Stomach (tissue), 4 donors: Measurements from ENCODE around the gene ZNF2.

Experiments used
- EP300 ChIP-seq: sonication (generic); formaldehyde crosslinking; IDR thresholded peaks from one replicate; pipeline ENCODE4 v1.6.1; 2017; ENCODE audit warnings: antibody characterized with exemption
- POLR2A ChIP-seq, 4 donors: fragments of 450-650 bp; IDR thresholded peaks; one replicate each; pipeline ENCODE4 v1.6.1; 2016; ENCODE audit warnings: antibody characterized with exemption in 4 of 4, control low read depth in 2 of 4, mild to moderate bottlenecking in 1 of 4, moderate library complexity in 1 of 4
- POLR2AphosphoS5 ChIP-seq, 3 donors: sonication (generic); formaldehyde crosslinking; IDR thresholded peaks; one replicate each; pipeline ENCODE4 v1.6.1; 2016; ENCODE audit warnings: antibody characterized with exemption in 3 of 3
- TF ChIP-seq, protein P1 (sequence below), 7 experiments: fragments of 450-650 bp in 4 of 7; fragments of 200-600 bp in 3 of 7; sonication (generic) in 3 of 7; IDR thresholded peaks; one replicate each; pipeline ENCODE4 v1.5.1; 2016 to 2019; ENCODE audit warnings: antibody characterized with exemption in 7 of 7, control low read depth in 2 of 7, mild to moderate bottlenecking in 1 of 7

DNA sequence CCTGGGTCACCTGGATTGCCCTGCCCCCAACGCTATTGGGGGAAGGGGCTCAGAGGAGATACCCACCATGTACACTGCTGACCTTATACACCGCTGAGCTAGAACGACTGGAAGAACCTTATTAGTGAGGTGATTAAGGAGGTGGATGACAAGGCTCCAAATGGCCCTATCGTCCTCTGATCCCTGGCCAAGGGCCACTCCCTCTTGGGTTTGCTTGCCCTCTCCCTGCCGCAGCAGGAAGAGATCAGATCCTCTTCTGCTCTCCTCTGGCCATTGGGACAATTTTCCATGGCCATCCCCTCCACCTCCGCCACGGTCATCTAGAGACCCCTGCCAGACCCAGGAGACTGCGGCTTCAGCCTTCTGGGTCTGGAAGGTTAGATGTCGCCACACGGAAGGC lies 7.2 kb upstream of the ZNF2 start:
- TF ChIP-seq, protein P1, sequence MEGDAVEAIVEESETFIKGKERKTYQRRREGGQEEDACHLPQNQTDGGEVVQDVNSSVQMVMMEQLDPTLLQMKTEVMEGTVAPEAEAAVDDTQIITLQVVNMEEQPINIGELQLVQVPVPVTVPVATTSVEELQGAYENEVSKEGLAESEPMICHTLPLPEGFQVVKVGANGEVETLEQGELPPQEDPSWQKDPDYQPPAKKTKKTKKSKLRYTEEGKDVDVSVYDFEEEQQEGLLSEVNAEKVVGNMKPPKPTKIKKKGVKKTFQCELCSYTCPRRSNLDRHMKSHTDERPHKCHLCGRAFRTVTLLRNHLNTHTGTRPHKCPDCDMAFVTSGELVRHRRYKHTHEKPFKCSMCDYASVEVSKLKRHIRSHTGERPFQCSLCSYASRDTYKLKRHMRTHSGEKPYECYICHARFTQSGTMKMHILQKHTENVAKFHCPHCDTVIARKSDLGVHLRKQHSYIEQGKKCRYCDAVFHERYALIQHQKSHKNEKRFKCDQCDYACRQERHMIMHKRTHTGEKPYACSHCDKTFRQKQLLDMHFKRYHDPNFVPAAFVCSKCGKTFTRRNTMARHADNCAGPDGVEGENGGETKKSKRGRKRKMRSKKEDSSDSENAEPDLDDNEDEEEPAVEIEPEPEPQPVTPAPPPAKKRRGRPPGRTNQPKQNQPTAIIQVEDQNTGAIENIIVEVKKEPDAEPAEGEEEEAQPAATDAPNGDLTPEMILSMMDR (IDR thresholded peaks at IDR 0.05): no peak
- TF ChIP-seq POLR2A (IDR thresholded peaks at IDR 0.05) (no peak), POLR2AphosphoS5 (IDR thresholded peaks at IDR 0.05) (no peak), EP300 (no peak)
